HepG2 (cell line): Measurements from ENCODE around the gene ERMP1. TPM values are rescaled to one million over a fixed set of nuclear protein-coding genes. Genes with fewer than 3 reads are reported as not detected.

Source experiments
- HDAC2 ChIP-seq: sonication (generic); formaldehyde crosslinking; IDR thresholded peaks from 2 replicates; pipeline ENCODE4 v1.4.0; 2020; ENCODE audit warnings: missing genetic modification reagents
- HIVEP1 ChIP-seq: sonication (generic); formaldehyde crosslinking; IDR thresholded peaks from 2 replicates; pipeline ENCODE4 v1.4.0; 2020; ENCODE audit warnings: mild to moderate bottlenecking, missing genetic modification reagents
- KLF16 ChIP-seq, 2 experiments: sonication (generic) in 1 of 2; formaldehyde crosslinking in 1 of 2; IDR thresholded peaks; 2 replicates each; pipeline versions ENCODE4 v1.6.1 to v1.8.0; 2016 to 2023; ENCODE audit warnings: missing genetic modification reagents in 2 of 2, missing compliant biosample characterization in 1 of 2
- MYC ChIP-seq: sonication (generic); formaldehyde crosslinking; IDR thresholded peaks from 2 replicates; pipeline ENCODE4 v1.9.0; 2021; ENCODE audit warnings: missing genetic modification reagents, borderline replicate concordance
- NR2F1 ChIP-seq, 2 experiments: fragments of 450-650 bp in 1 of 2; formaldehyde crosslinking in 1 of 2; IDR thresholded peaks; 2 replicates each; pipeline versions ENCODE4 v1.5.0 to v1.6.1; 2016 to 2020; ENCODE audit warnings: mild to moderate bottlenecking in 1 of 2, missing compliant biosample characterization in 1 of 2, missing genetic modification reagents in 1 of 2, moderate library complexity in 1 of 2
- NRL ChIP-seq: sonication (generic); formaldehyde crosslinking; IDR thresholded peaks from 2 replicates; pipeline ENCODE4 v1.5.0; 2020; ENCODE audit warnings: missing genetic modification reagents, mild to moderate bottlenecking, moderate library complexity, borderline replicate concordance
- TSC22D2 ChIP-seq: sonication (generic); formaldehyde crosslinking; IDR thresholded peaks from 2 replicates; pipeline ENCODE4 v1.5.1; 2020; ENCODE audit warnings: missing genetic modification reagents, mild to moderate bottlenecking, borderline replicate concordance
- ZBTB7B ChIP-seq: sonication (generic); formaldehyde crosslinking; IDR thresholded peaks from 2 replicates; pipeline ENCODE4 v1.4.0; 2020; ENCODE audit warnings: missing genetic modification reagents
- ZNF207 ChIP-seq: fragments of 450-650 bp; IDR thresholded peaks from 2 replicates; pipeline ENCODE4 v1.6.1; 2016; ENCODE audit warnings: antibody characterized with exemption, borderline replicate concordance
- ZNF761 ChIP-seq: sonication (generic); formaldehyde crosslinking; conservative IDR thresholded peaks from 2 replicates; pipeline ENCODE4 v1.4.0; 2020; ENCODE audit warnings: mild to moderate bottlenecking, missing genetic modification reagents
- ZNF788 ChIP-seq: sonication (generic); formaldehyde crosslinking; IDR thresholded peaks from 2 replicates; pipeline ENCODE4 v1.5.0; 2020; ENCODE audit warnings: mild to moderate bottlenecking, missing genetic modification reagents, borderline replicate concordance
- polyA plus RNA-seq, 8 experiments: library from polyadenylated mRNA; depleted of rRNA in 3 of 8; stranded (reverse) in 7 of 8; unstranded in 1 of 8; fragments of >200 nt; fragmentation: Illumina TruSeq in 4 of 8; extraction: Trizol in 4 of 8; gene quantifications; 2 replicates each; pipeline versions ENCODE4 v1.2.1 to v1.2.3, GENCODE V29; 2011 to 2016; ENCODE audit warnings: low read depth in 4 of 8, missing spikeins in 1 of 8, mixed read lengths in 1 of 8; ENCODE audit not compliant: insufficient read depth in 1 of 8
- total RNA-seq, 5 experiments: library from RNA; depleted of rRNA; stranded (reverse); fragments of >200 nt; fragmentation: Illumina TruSeq; extraction: Trizol; gene quantifications; 2 replicates each; pipeline ENCODE4 v1.2.3, GENCODE V29; 2016; ENCODE audit warnings: low read depth in 1 of 5
- TF ChIP-seq, protein P1 (sequence below): sonication (generic); formaldehyde crosslinking; IDR thresholded peaks from 2 replicates; pipeline ENCODE4 v1.9.0; 2022; ENCODE audit warnings: missing genetic modification reagents, mild to moderate bottlenecking, borderline replicate concordance
- TF ChIP-seq, protein P2 (sequence below), 2 experiments: fragments of 450-650 bp in 1 of 2; sonication (generic) in 1 of 2; formaldehyde crosslinking in 1 of 2; IDR thresholded peaks; 2 replicates each; pipeline versions ENCODE4 v1.6.1 to v1.8.0; 2016 to 2022; ENCODE audit warnings: antibody characterized with exemption in 1 of 2, mild to moderate bottlenecking in 1 of 2, missing genetic modification reagents in 1 of 2
- TF ChIP-seq, protein P3 (sequence below): sonication (generic); formaldehyde crosslinking; IDR thresholded peaks from 2 replicates; pipeline ENCODE4 v1.4.0; 2020; ENCODE audit warnings: missing genetic modification reagents

ERMP1 gene
- total and polyA plus RNA-seq, 2 of the 13 experiments (the other 11 are each of a cell fraction or from before 2014, with no cell fraction given): 40.9 to 65.4 TPM

DNA sequence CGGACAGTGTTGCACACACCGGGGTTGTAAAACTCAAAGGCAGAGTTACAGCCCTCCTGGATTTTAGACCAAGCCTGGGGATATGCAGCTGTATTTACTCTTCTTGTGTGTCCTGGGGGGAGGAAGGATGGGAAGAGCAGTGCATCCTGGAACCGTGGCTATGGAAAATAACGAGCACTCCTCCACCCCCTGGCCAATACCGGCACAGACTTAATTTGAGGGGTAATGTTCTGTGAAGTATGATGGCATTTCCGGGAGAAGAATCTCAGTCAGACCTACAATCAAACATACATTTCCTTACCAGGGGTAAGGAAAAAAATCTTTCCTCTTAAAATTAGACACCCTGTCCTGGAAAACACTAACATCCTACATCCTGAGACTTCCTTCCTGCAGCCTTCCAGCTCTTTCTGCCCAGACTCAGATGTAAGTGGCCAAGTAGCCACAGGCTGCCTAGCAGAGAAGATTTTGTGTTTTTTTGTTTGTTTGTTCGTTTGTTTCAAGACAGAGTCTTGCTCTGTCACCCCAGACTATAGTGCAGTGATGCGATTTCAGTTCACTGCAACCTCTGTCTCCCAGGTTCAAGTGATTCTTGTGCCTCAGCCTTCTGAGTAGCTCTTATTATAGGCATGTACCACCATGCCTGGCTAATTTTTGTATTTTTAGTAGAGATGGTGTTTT, 11.0 kb upstream of the ERMP1 start (continued):
- TF ChIP-seq TSC22D2 (no peak), MYC (CRISPR knock-in tag) (no peak), ZNF788 (peak; percentile 23; the same call in 1 of the 2 replicates), NR2F1 (CRISPR knock-in tag; IDR thresholded peaks at IDR 0.05) (no peak), KLF16 (CRISPR knock-in tag; IDR thresholded peaks at IDR 0.05) (no peak), HIVEP1 (no peak), ZBTB7B (peak; percentile 71; the same call in 1 of the 2 replicates), NRL (CRISPR knock-in tag) (no peak), ZNF207 (no peak), HDAC2 (CRISPR knock-in tag) (peak; percentile 71), ZNF761 (CRISPR knock-in tag) (no peak)
- TF ChIP-seq, protein P1, sequence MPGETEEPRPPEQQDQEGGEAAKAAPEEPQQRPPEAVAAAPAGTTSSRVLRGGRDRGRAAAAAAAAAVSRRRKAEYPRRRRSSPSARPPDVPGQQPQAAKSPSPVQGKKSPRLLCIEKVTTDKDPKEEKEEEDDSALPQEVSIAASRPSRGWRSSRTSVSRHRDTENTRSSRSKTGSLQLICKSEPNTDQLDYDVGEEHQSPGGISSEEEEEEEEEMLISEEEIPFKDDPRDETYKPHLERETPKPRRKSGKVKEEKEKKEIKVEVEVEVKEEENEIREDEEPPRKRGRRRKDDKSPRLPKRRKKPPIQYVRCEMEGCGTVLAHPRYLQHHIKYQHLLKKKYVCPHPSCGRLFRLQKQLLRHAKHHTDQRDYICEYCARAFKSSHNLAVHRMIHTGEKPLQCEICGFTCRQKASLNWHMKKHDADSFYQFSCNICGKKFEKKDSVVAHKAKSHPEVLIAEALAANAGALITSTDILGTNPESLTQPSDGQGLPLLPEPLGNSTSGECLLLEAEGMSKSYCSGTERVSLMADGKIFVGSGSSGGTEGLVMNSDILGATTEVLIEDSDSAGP (CRISPR knock-in tag): no peak
- TF ChIP-seq, protein P2, sequence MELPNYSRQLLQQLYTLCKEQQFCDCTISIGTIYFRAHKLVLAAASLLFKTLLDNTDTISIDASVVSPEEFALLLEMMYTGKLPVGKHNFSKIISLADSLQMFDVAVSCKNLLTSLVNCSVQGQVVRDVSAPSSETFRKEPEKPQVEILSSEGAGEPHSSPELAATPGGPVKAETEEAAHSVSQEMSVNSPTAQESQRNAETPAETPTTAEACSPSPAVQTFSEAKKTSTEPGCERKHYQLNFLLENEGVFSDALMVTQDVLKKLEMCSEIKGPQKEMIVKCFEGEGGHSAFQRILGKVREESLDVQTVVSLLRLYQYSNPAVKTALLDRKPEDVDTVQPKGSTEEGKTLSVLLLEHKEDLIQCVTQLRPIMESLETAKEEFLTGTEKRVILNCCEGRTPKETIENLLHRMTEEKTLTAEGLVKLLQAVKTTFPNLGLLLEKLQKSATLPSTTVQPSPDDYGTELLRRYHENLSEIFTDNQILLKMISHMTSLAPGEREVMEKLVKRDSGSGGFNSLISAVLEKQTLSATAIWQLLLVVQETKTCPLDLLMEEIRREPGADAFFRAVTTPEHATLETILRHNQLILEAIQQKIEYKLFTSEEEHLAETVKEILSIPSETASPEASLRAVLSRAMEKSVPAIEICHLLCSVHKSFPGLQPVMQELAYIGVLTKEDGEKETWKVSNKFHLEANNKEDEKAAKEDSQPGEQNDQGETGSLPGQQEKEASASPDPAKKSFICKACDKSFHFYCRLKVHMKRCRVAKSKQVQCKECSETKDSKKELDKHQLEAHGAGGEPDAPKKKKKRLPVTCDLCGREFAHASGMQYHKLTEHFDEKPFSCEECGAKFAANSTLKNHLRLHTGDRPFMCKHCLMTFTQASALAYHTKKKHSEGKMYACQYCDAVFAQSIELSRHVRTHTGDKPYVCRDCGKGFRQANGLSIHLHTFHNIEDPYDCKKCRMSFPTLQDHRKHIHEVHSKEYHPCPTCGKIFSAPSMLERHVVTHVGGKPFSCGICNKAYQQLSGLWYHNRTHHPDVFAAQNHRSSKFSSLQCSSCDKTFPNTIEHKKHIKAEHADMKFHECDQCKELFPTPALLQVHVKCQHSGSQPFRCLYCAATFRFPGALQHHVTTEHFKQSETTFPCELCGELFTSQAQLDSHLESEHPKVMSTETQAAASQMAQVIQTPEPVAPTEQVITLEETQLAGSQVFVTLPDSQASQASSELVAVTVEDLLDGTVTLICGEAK (IDR thresholded peaks at IDR 0.05): no peak
- TF ChIP-seq, protein P2 (CRISPR knock-in tag; IDR thresholded peaks at IDR 0.05): no peak
- TF ChIP-seq, protein P3, sequence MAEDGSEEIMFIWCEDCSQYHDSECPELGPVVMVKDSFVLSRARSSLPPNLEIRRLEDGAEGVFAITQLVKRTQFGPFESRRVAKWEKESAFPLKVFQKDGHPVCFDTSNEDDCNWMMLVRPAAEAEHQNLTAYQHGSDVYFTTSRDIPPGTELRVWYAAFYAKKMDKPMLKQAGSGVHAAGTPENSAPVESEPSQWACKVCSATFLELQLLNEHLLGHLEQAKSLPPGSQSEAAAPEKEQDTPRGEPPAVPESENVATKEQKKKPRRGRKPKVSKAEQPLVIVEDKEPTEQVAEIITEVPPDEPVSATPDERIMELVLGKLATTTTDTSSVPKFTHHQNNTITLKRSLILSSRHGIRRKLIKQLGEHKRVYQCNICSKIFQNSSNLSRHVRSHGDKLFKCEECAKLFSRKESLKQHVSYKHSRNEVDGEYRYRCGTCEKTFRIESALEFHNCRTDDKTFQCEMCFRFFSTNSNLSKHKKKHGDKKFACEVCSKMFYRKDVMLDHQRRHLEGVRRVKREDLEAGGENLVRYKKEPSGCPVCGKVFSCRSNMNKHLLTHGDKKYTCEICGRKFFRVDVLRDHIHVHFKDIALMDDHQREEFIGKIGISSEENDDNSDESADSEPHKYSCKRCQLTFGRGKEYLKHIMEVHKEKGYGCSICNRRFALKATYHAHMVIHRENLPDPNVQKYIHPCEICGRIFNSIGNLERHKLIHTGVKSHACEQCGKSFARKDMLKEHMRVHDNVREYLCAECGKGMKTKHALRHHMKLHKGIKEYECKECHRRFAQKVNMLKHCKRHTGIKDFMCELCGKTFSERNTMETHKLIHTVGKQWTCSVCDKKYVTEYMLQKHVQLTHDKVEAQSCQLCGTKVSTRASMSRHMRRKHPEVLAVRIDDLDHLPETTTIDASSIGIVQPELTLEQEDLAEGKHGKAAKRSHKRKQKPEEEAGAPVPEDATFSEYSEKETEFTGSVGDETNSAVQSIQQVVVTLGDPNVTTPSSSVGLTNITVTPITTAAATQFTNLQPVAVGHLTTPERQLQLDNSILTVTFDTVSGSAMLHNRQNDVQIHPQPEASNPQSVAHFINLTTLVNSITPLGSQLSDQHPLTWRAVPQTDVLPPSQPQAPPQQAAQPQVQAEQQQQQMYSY: no peak
